ENCODE results near the gene RNF212B. TPM values are rescaled to one million over a fixed set of nuclear protein-coding genes. Genes with fewer than 3 reads are reported as not detected.

Gene RNF212B
- total and polyA plus RNA-seq, 2 donors (not counting 3 experiments of a cell fraction or from before 2014, with no cell fraction given) = not detected

DNA sequence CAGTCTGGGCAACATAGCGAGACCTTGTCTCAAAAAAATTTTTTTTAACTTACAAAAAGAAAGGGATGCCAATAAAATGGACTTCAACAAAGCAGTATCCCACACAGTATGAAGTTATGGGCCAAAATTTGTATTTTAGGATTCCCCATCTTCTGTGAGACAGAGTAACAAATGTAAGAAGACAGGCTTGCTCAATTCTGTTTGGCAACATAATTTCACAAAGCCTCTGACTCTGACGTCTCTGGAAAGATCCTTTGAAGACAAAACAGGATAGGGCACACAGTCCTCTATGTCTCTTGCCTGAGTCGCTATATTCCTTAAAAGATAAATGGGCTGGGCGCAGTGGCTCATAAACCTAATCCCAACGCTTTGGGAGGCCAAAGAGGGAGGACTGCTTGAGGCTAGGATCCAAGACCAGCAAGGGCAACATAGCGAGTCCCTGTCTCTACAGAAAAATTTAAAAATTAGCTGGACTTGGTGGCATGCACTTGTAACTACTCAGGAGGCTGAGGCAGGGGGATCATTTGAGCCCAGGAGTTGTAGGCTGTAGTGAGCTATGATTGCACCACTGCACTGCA, 49.3 kb downstream of the RNF212B start:
- H2AFZ ChIP-seq (ENCODE audit: low read depth, low read length) = peak overlapping the region; percentile 90
- no peaks in the 10 kb centered on the region for H3K36me3 ChIP-seq (ENCODE audit: control insufficient read depth in 2 of 2, extremely low read depth in 1 of 2, insufficient read depth in 2 of 2, low read length in 2 of 2)
- ChIA-PET POLR2A (interaction anchor here (1.1 kb wide), 1 partner anchor 14 kb away, joined by 5 read pairs; no protein-coding TSS in a partner anchor), CTCF (interaction anchor here (0.8 to 4.7 kb wide), 9 partner anchors 7 to 166 kb away, joined by 3 to 36 read pairs (median 4); partner anchors contain the start of gene PABPN1)
- BruUV-seq (replicated peaks) = no TSS peak
- H3K27ac ChIP-seq (ENCODE audit: insufficient read depth, low read depth, low read length) = peak overlapping the region; percentile 65
- H4K20me1 ChIP-seq (replicated peaks; ENCODE audit: control insufficient read depth, extremely low read depth, insufficient read depth, low read length) = no peaks in the 10 kb centered on the region
- intact Hi-C loops (cut with micrococcal nuclease) = loop anchor here (1.0 to 2.0 kb wide), 4 partner anchors 8 to 182 kb away; partner anchors contain the start of genes NGDN and PABPN1
- dilution Hi-C loops (cut with MboI; ENCODE audit: extremely low pct_ligation_motif_present, low sequenced_read_pairs) = no loop called here
- peak overlapping the region; percentile 92 for H3K4me2 ChIP-seq (ENCODE audit: insufficient read depth, low read length)
- peak overlapping the region; percentile 61 for H3K9ac ChIP-seq (replicated peaks; ENCODE audit: extremely low read depth, insufficient read depth, low read length)
- H3K79me2 ChIP-seq (ENCODE audit: control insufficient read depth, insufficient read depth, low read length) = peaks cover 14% of the 10 kb centered on the region
- FAIRE-seq = no peak
- DNase-seq (ENCODE audit: low read depth, low spot score) = no peak
- peaks cover 2 to 12% of the 10 kb centered on the region in 2 experiments for H3K27me3 ChIP-seq (ENCODE audit: control insufficient read depth in 2 of 2, insufficient read depth in 2 of 2, low read length in 2 of 2)
- no peaks in the 10 kb centered on the region for H3K9me3 ChIP-seq (replicated peaks; ENCODE audit: control insufficient read depth, insufficient read depth, low read length)
- peak overlapping the region in 2 of 3 experiments; percentile 78 to 79 for H3K4me3 ChIP-seq (replicated peaks in 1 of 3; ENCODE audit: insufficient read depth in 1 of 3, low read depth in 1 of 3, low read length in 3 of 3)
- TF ChIP-seq EZH2 (IDR thresholded peaks at IDR 0.05; ENCODE audit: borderline replicate concordance, low read depth, low read length, severe bottlenecking) = no peak
- TF ChIP-seq POLR2AphosphoS5 (IDR thresholded peaks at IDR 0.05; ENCODE audit: insufficient read depth, low read depth, low read length) = no peak
- no peak for TF ChIP-seq MYC (IDR thresholded peaks at IDR 0.05; ENCODE audit: low read depth, low read length)
- no peak for TF ChIP-seq FOS (IDR thresholded peaks at IDR 0.05; ENCODE audit: borderline replicate concordance, insufficient read depth, low read length)
- TF ChIP-seq GATA2 (IDR thresholded peaks at IDR 0.05; ENCODE audit: insufficient read depth, insufficient read length, low read depth, low read length) = no peak
- no peak for TF ChIP-seq JUN (IDR thresholded peaks at IDR 0.05; ENCODE audit: borderline replicate concordance, insufficient read depth, insufficient read length, low read depth)
- TF ChIP-seq CTCF (IDR thresholded peaks at IDR 0.05; ENCODE audit: extremely low read depth in 1 of 2, insufficient read depth in 1 of 2, low read depth in 1 of 2, low read length in 2 of 2) = no peak
- TF ChIP-seq POLR2A (IDR thresholded peaks at IDR 0.05; ENCODE audit: low read depth, low read length) = no peak
- TF ChIP-seq, protein P1, sequence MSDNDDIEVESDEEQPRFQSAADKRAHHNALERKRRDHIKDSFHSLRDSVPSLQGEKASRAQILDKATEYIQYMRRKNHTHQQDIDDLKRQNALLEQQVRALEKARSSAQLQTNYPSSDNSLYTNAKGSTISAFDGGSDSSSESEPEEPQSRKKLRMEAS (IDR thresholded peaks at IDR 0.05; ENCODE audit: insufficient read depth, insufficient read length) = no peak
- H3K9me1 ChIP-seq (replicated peaks; ENCODE audit: control insufficient read depth, extremely low read depth, insufficient read depth, low read length) = no peaks in the 10 kb centered on the region
- peaks cover 21% of the 10 kb centered on the region for H3K4me1 ChIP-seq (ENCODE audit: control insufficient read depth, extremely low read depth, insufficient read depth, low read length)

All from endothelial cell of umbilical vein (primary cell).